HEK293T (cell line): ENCODE data around the gene APMAP.

Source experiments
- CTCF ChIA-PET: fragments of 350-600 bp; formaldehyde crosslinking; extraction: SDS; loops from one replicate; lab custom pipeline; 2021; ENCODE audit warnings: antibody characterized with exemption, inconsistent platforms; lab: Yijun Ruan, JAX
- POLR2A ChIA-PET: fragments of 350-600 bp; formaldehyde crosslinking; extraction: SDS; loops from one replicate; lab custom pipeline; 2020; ENCODE audit warnings: antibody characterized with exemption, inconsistent platforms; lab: Yijun Ruan, JAX
- DNase-seq: peaks from one replicate; pipeline ENCODE4 v3.0.0; 2012; ENCODE audit warnings: mixed read lengths; ENCODE audit errors: extremely low spot score
- ARNT ChIP-seq: fragments of 450-650 bp; IDR thresholded peaks from 2 replicates; pipeline ENCODE4 v1.6.1; 2017; ENCODE audit warnings: mild to moderate bottlenecking
- BHLHE40 ChIP-seq: fragments of 450-650 bp; IDR thresholded peaks from 2 replicates; pipeline ENCODE4 v1.6.1; 2016; ENCODE audit warnings: mild to moderate bottlenecking, moderate library complexity, borderline replicate concordance
- CTBP1 ChIP-seq: fragments of 450-650 bp; IDR thresholded peaks from 2 replicates; pipeline ENCODE4 v1.6.1; 2016; ENCODE audit warnings: borderline replicate concordance
- ELF4 ChIP-seq: fragments of 450-650 bp; IDR thresholded peaks from 2 replicates; pipeline ENCODE4 v1.6.1; 2017; ENCODE audit warnings: antibody characterized with exemption
- FOXA1 ChIP-seq: fragments of 450-650 bp; IDR thresholded peaks from 2 replicates; pipeline ENCODE4 v1.6.1; 2016; ENCODE audit warnings: mild to moderate bottlenecking
- FOXK2 ChIP-seq: fragments of 450-650 bp; IDR thresholded peaks from 2 replicates; pipeline ENCODE4 v1.6.1; 2016; ENCODE audit warnings: mild to moderate bottlenecking
- FOXM1 ChIP-seq: fragments of 450-650 bp; IDR thresholded peaks from 2 replicates; pipeline ENCODE4 v1.6.1; 2017; ENCODE audit warnings: mild to moderate bottlenecking, borderline replicate concordance
- HDGF ChIP-seq: fragments of 450-650 bp; IDR thresholded peaks from 2 replicates; pipeline ENCODE4 v1.6.1; 2017; ENCODE audit warnings: antibody characterized with exemption, borderline replicate concordance
- L3MBTL2 ChIP-seq: fragments of 450-650 bp; conservative IDR thresholded peaks from 2 replicates; pipeline ENCODE4 v1.6.1; 2016; ENCODE audit warnings: mild to moderate bottlenecking
- LEF1 ChIP-seq: fragments of 450-650 bp; IDR thresholded peaks from 2 replicates; pipeline ENCODE4 v1.6.1; 2017; ENCODE audit warnings: mild to moderate bottlenecking, borderline replicate concordance
- NFRKB ChIP-seq: fragments of 450-650 bp; IDR thresholded peaks from 2 replicates; pipeline ENCODE4 v1.6.1; 2016; ENCODE audit warnings: mild to moderate bottlenecking, moderate library complexity
- PKNOX1 ChIP-seq: fragments of 450-650 bp; IDR thresholded peaks from 2 replicates; pipeline ENCODE4 v1.6.1; 2016
- SP1 ChIP-seq: fragments of 450-650 bp; IDR thresholded peaks from 2 replicates; pipeline ENCODE4 v1.6.1; 2017
- SUZ12 ChIP-seq: fragments of 450-650 bp; IDR thresholded peaks from 2 replicates; pipeline ENCODE4 v1.6.1; 2016; ENCODE audit warnings: mild to moderate bottlenecking
- TARDBP ChIP-seq: fragments of 450-650 bp; IDR thresholded peaks from 2 replicates; pipeline ENCODE4 v1.6.1; 2016
- ZNF384 ChIP-seq: fragments of 450-650 bp; IDR thresholded peaks from 2 replicates; pipeline ENCODE4 v1.6.1; 2016

Gene APMAP

GRCh38 chr20:24994186-24994465 is 1.6 kb upstream of the APMAP start:
- ChIA-PET CTCF (interaction anchor here (0.7 to 4.7 kb wide), 5 partner anchors 13 to 402 kb away, joined by 3 to 33 read pairs (median 4); no protein-coding TSS in a partner anchor), POLR2A (interaction anchor here (0.7 to 1.5 kb wide), 4 partner anchors 60 to 414 kb away, joined by 3 to 4 read pairs (median 4); partner anchors contain the start of gene GINS1)
- TF ChIP-seq CTBP1, result no peak
- TF ChIP-seq ZNF384, result no peak
- TF ChIP-seq FOXK2, result no peak
- TF ChIP-seq SP1, result no peak
- no peak for TF ChIP-seq SUZ12
- no peak for TF ChIP-seq L3MBTL2
- no peak for TF ChIP-seq ARNT
- no peak for TF ChIP-seq ELF4
- TF ChIP-seq TARDBP, result no peak
- no peak for DNase-seq

- CTCF ChIA-PET, result interaction anchor here (0.7 to 4.7 kb wide), 5 partner anchors 13 to 403 kb away, joined by 3 to 33 read pairs (median 4); no protein-coding TSS in a partner anchor
- POLR2A ChIA-PET, result interaction anchor here (0.6 to 1.5 kb wide), 7 partner anchors 60 to 414 kb away, joined by 3 to 4 read pairs (median 3); partner anchors contain the start of gene GINS1
- DNase-seq, result no peak
- no peak for TF ChIP-seq NFRKB
- TF ChIP-seq ARNT, result no peak
- TF ChIP-seq CTBP1, result no peak
- TF ChIP-seq SP1, result no peak
- no peak for TF ChIP-seq L3MBTL2
- TF ChIP-seq ZNF384, result no peak
- TF ChIP-seq ELF4, result no peak
- TF ChIP-seq FOXM1, result no peak
- TF ChIP-seq PKNOX1, result no peak
- no peak for TF ChIP-seq BHLHE40
- no peak for TF ChIP-seq FOXA1
- no peak for TF ChIP-seq LEF1
- no peak for TF ChIP-seq HDGF
- no peak for TF ChIP-seq TARDBP
Observed at GRCh38 chr20:24993337-24994185, 1.0 kb upstream of the APMAP start.

- TF ChIP-seq L3MBTL2 (peak; percentile 19; the same call in 1 of the 2 replicates), TARDBP (no peak)
- DNase-seq, result peak; percentile 49
- CTCF ChIA-PET, result interaction anchor here (4.7 kb wide), 1 partner anchor 72 kb away, joined by 33 read pairs; no protein-coding TSS in a partner anchor
- POLR2A ChIA-PET, result no interaction called here
Observed at GRCh38 chr20:24991897-24992486, 559 bp downstream of the APMAP start.

GRCh38 chr20:24990810-24991252 is 1.7 kb downstream of the APMAP start:
- ChIA-PET POLR2A (no interaction called here), CTCF (interaction anchor here (0.9 kb wide), 1 partner anchor 65 kb away, joined by 3 read pairs; no protein-coding TSS in a partner anchor)
- no peak for DNase-seq
- TF ChIP-seq ELF4, result no peak
- no peak for TF ChIP-seq ARNT
- no peak for TF ChIP-seq L3MBTL2

GRCh38 chr20:24989162-24989561 is 3.4 kb downstream of the APMAP start:
- TF ChIP-seq ELF4 (no peak), HDGF (no peak), FOXK2 (no peak), BHLHE40 (no peak), CTBP1 (no peak), FOXA1 (no peak)
- ChIA-PET CTCF (no interaction called here), POLR2A (interaction anchor here (0.9 kb wide), 1 partner anchor 418 kb away, joined by 3 read pairs; the partner anchor contains the start of gene GINS1)
- no peak for DNase-seq

- CTCF ChIA-PET, result no interaction called here
- DNase-seq, result no peak
- TF ChIP-seq ZNF384, result no peak
- TF ChIP-seq SUZ12, result no peak
- no peak for TF ChIP-seq LEF1
- POLR2A ChIA-PET, result interaction anchor here (0.9 kb wide), 1 partner anchor 419 kb away, joined by 3 read pairs; the partner anchor contains the start of gene GINS1
Observed at GRCh38 chr20:24987873-24988835, 4.4 kb downstream of the APMAP start.

- TF ChIP-seq FOXK2 (no peak), FOXM1 (no peak), BHLHE40 (no peak), ARNT (no peak), NFRKB (no peak), SP1 (no peak), CTBP1 (no peak), L3MBTL2 (no peak), LEF1 (no peak), TARDBP (no peak), FOXA1 (no peak), HDGF (no peak), ELF4 (no peak)
Observed at GRCh38 chr20:24987244-24987643, 5.3 kb downstream of the APMAP start.

More at GRCh38 chr20:24987244-24987643, 5.3 kb downstream of the APMAP start:
- CTCF ChIA-PET, result no interaction called here
- POLR2A ChIA-PET, result no interaction called here
- DNase-seq, result no peak
